Measurements from ENCODE around the gene ANKRD9. TPM values are rescaled to one million over a fixed set of nuclear protein-coding genes. Genes with fewer than 3 reads are reported as not detected.

Gene ANKRD9
- total and polyA plus RNA-seq, 9 of the 15 experiments (the other 6 are each of a cell fraction or from before 2014, with no cell fraction given) = 0.04 to 32.9 (median 5.3) TPM

- TF ChIP-seq ID3 (CRISPR knock-in tag; IDR thresholded peaks at IDR 0.05) (no peak), ID3 (tag; IDR thresholded peaks at IDR 0.05) (0 out of 2 replicates have a peak, but pooled peaks have one; percentile 32)
These were observed 47.9 kb downstream of the ANKRD9 start (continued) for GRCh38 chr14:102461490-102462338.

GRCh38 chr14:102457509-102457908 is 52.1 kb downstream of the ANKRD9 start:
- no TSS peak for BruUV-seq (replicated peaks)
- no peaks in the 10 kb centered on the region for H3K36me3 ChIP-seq (ENCODE audit: control insufficient read depth, insufficient read depth, low read length)
- no peak for DNase-seq (ENCODE audit: extremely low read depth in 1 of 4, low spot score in 3 of 4)
- H3K27ac ChIP-seq (ENCODE audit: extremely low read depth, low read depth, low read length) = no peak overlapping the region
- no peak for FAIRE-seq
- no peaks in the 10 kb centered on the region for H4K20me1 ChIP-seq (replicated peaks; ENCODE audit: control insufficient read depth, insufficient read depth, low read length)
- H3K4me3 ChIP-seq = no peak overlapping the region
- H3K9me3 ChIP-seq (replicated peaks; ENCODE audit: control insufficient read depth, insufficient read depth, low read depth, low read length) = no peaks in the 10 kb centered on the region
- H3K4me1 ChIP-seq (replicated peaks in 1 of 2; ENCODE audit: control insufficient read depth in 2 of 2, insufficient read depth in 2 of 2, low read length in 2 of 2) = peaks cover 3 to 6% of the 10 kb centered on the region in 2 experiments
- in situ Hi-C loops (cut with MboI) = no loop called here
- no peak for ATAC-seq
- no peak overlapping the region for H2AFZ ChIP-seq (ENCODE audit: low read depth, low read length)
- H3K9me1 ChIP-seq (ENCODE audit: control insufficient read depth, insufficient read depth, low read length) = no peaks in the 10 kb centered on the region
- intact Hi-C loops (cut with micrococcal nuclease) = no loop called here
- no peaks in the 10 kb centered on the region for H3K79me2 ChIP-seq (ENCODE audit: control insufficient read depth, insufficient read depth, low read length)
- H3K27me3 ChIP-seq (ENCODE audit: control insufficient read depth in 2 of 2, insufficient read depth in 2 of 2, low read length in 2 of 2) = no peaks in the 10 kb centered on the region
- CTCF ChIA-PET (ENCODE audit: low intra/inter-chr PET ratio) = no interaction called here
- WGBS (ENCODE audit: insufficient coverage, low coverage, missing lambda C conversion rate) = 51% methylated on average over 2 of the region's 2 CpGs
- H3K9ac ChIP-seq (ENCODE audit: insufficient read depth in 1 of 2, low read depth in 2 of 2, low read length in 2 of 2) = no peak overlapping the region
- POLR2A ChIA-PET = interaction anchor here (1.1 kb wide), 1 partner anchor 19 kb away, joined by 3 read pairs; no protein-coding TSS in a partner anchor
- no peak overlapping the region for H3K4me2 ChIP-seq (ENCODE audit: insufficient read depth, low read length)
- no peak for TF ChIP-seq ARID3A (IDR thresholded peaks at IDR 0.05; ENCODE audit: borderline replicate concordance, low read depth, low read length)
- TF ChIP-seq ZNF121 (CRISPR knock-in tag; conservative IDR thresholded peaks at IDR 0.05) = peak; percentile 77
- peak; percentile 79 for TF ChIP-seq RBM25 (IDR thresholded peaks at IDR 0.05; ENCODE audit: low read depth, low read length, severe bottlenecking)
- no peak for TF ChIP-seq MTA2 (IDR thresholded peaks at IDR 0.05; ENCODE audit: low read depth)
- TF ChIP-seq NR2C2 (CRISPR knock-in tag; IDR thresholded peaks at IDR 0.05) = no peak
- TF ChIP-seq NR2C2 (tag; IDR thresholded peaks at IDR 0.05) = no peak
- peak in 1 of 3 experiments; percentile 4; a peak in 1 of 6 replicates for TF ChIP-seq CTCF (IDR thresholded peaks at IDR 0.05 in 2 of 3, conservative IDR thresholded peaks at IDR 0.05 in 1 of 3; ENCODE audit: insufficient read depth in 2 of 3, low read depth in 1 of 3, low read length in 3 of 3)
